WTC11 (cell line): ENCODE measurements around the gene ATP5IF1. TPM values are rescaled to one million over a fixed set of nuclear protein-coding genes. Genes with fewer than 3 reads are reported as not detected.
A peak's percentile ranks its signal among the peaks of the same experiment; 100 is the strongest.

Source experiments
- ATF1 ChIP-seq: sonication (generic); formaldehyde crosslinking; IDR thresholded peaks from 2 replicates; pipeline ENCODE4 v1.8.1; 2023; ENCODE audit warnings: mild to moderate bottlenecking, moderate library complexity, missing genetic modification reagents
- ATF6 ChIP-seq: sonication (generic); formaldehyde crosslinking; IDR thresholded peaks from 2 replicates; pipeline ENCODE4 v1.8.1; 2023; ENCODE audit warnings: mild to moderate bottlenecking, missing genetic modification reagents
- CBFB ChIP-seq: sonication (generic); formaldehyde crosslinking; IDR thresholded peaks from 2 replicates; pipeline ENCODE4 v1.8.1; 2022; ENCODE audit warnings: mild to moderate bottlenecking, low read depth, missing genetic modification reagents
- E2F1 ChIP-seq: sonication (generic); formaldehyde crosslinking; IDR thresholded peaks from 2 replicates; pipeline ENCODE4 v1.8.0; 2022; ENCODE audit warnings: mild to moderate bottlenecking, missing genetic modification reagents
- E2F5 ChIP-seq: sonication (generic); formaldehyde crosslinking; IDR thresholded peaks from 2 replicates; pipeline ENCODE4 v1.8.1; 2022; ENCODE audit warnings: mild to moderate bottlenecking, moderate library complexity, missing genetic modification reagents
- ELF4 ChIP-seq: sonication (generic); formaldehyde crosslinking; IDR thresholded peaks from 2 replicates; pipeline ENCODE4 v1.8.1; 2022; ENCODE audit warnings: low read depth, mild to moderate bottlenecking, moderate library complexity, missing genetic modification reagents
- GABPB1 ChIP-seq: sonication (generic); formaldehyde crosslinking; IDR thresholded peaks from 2 replicates; pipeline ENCODE4 v1.8.1; 2023; ENCODE audit warnings: mild to moderate bottlenecking, missing genetic modification reagents
- IRF2 ChIP-seq: sonication (generic); formaldehyde crosslinking; IDR thresholded peaks from 2 replicates; pipeline ENCODE4 v1.8.0; 2022; ENCODE audit warnings: low read depth, missing genetic modification reagents, borderline replicate concordance
- MAX ChIP-seq: sonication (generic); formaldehyde crosslinking; IDR thresholded peaks from 2 replicates; pipeline ENCODE4 v1.8.0; 2022; ENCODE audit warnings: mild to moderate bottlenecking, missing genetic modification reagents
- NFATC4 ChIP-seq: fragments of 250-450 bp; sonication (Bioruptor Pico); IDR thresholded peaks from 2 replicates; pipeline ENCODE4 v1.9.0; 2021; ENCODE audit warnings: mild to moderate bottlenecking
- NFE2L1 ChIP-seq: sonication (generic); formaldehyde crosslinking; IDR thresholded peaks from 2 replicates; pipeline ENCODE4 v1.8.1; 2023; ENCODE audit warnings: missing genetic modification reagents
- NFYB ChIP-seq: sonication (generic); formaldehyde crosslinking; conservative IDR thresholded peaks from 2 replicates; pipeline ENCODE4 v1.8.0; 2022; ENCODE audit warnings: low read depth, missing genetic modification reagents
- SP1 ChIP-seq: sonication (generic); formaldehyde crosslinking; conservative IDR thresholded peaks from 2 replicates; pipeline ENCODE4 v1.8.1; 2022; ENCODE audit warnings: missing genetic modification reagents
- TEAD1 ChIP-seq: sonication (generic); formaldehyde crosslinking; IDR thresholded peaks from 2 replicates; pipeline ENCODE4 v1.8.0; 2022; ENCODE audit warnings: mild to moderate bottlenecking, missing genetic modification reagents
- TEAD4 ChIP-seq: sonication (generic); formaldehyde crosslinking; IDR thresholded peaks from 2 replicates; pipeline ENCODE4 v1.8.0; 2022; ENCODE audit warnings: mild to moderate bottlenecking, missing genetic modification reagents
- ZNF671 ChIP-seq: fragments of 250-450 bp; sonication (Bioruptor Pico); IDR thresholded peaks from 2 replicates; pipeline ENCODE4 v1.8.0; 2021; ENCODE audit warnings: mild to moderate bottlenecking
- total RNA-seq: library from RNA; stranded (reverse); gene quantifications from 3 replicates; pipeline ENCODE4 v1.2.3, GENCODE V29; 2021
- TF ChIP-seq, protein P1 (sequence below): sonication (generic); formaldehyde crosslinking; IDR thresholded peaks from 2 replicates; pipeline ENCODE4 v1.8.1; 2023; ENCODE audit warnings: mild to moderate bottlenecking, moderate library complexity, missing genetic modification reagents
- TF ChIP-seq, protein P2 (sequence below): sonication (generic); formaldehyde crosslinking; IDR thresholded peaks from 2 replicates; pipeline ENCODE4 v1.8.0; 2022; ENCODE audit warnings: mild to moderate bottlenecking, missing genetic modification reagents
- TF ChIP-seq, protein P3 (sequence below): sonication (generic); formaldehyde crosslinking; IDR thresholded peaks from 2 replicates; pipeline ENCODE4 v1.8.1; 2023; ENCODE audit warnings: mild to moderate bottlenecking, missing genetic modification reagents
- TF ChIP-seq, protein P4 (sequence below): sonication (generic); formaldehyde crosslinking; IDR thresholded peaks from 2 replicates; pipeline ENCODE4 v1.8.1; 2022; ENCODE audit warnings: mild to moderate bottlenecking, missing genetic modification reagents, moderate library complexity, borderline replicate concordance
- TF ChIP-seq, protein P5 (sequence below): sonication (generic); formaldehyde crosslinking; IDR thresholded peaks from 2 replicates; pipeline ENCODE4 v1.8.1; 2022; ENCODE audit warnings: low read depth, mild to moderate bottlenecking, moderate library complexity, missing genetic modification reagents, borderline replicate concordance
- TF ChIP-seq, protein P6 (sequence below): sonication (generic); formaldehyde crosslinking; IDR thresholded peaks from 2 replicates; pipeline ENCODE4 v1.8.1; 2022; ENCODE audit warnings: missing genetic modification reagents, borderline replicate concordance

ATP5IF1 gene
- total RNA-seq, 1 experiment from 2014 or later = 201 TPM

DNA sequence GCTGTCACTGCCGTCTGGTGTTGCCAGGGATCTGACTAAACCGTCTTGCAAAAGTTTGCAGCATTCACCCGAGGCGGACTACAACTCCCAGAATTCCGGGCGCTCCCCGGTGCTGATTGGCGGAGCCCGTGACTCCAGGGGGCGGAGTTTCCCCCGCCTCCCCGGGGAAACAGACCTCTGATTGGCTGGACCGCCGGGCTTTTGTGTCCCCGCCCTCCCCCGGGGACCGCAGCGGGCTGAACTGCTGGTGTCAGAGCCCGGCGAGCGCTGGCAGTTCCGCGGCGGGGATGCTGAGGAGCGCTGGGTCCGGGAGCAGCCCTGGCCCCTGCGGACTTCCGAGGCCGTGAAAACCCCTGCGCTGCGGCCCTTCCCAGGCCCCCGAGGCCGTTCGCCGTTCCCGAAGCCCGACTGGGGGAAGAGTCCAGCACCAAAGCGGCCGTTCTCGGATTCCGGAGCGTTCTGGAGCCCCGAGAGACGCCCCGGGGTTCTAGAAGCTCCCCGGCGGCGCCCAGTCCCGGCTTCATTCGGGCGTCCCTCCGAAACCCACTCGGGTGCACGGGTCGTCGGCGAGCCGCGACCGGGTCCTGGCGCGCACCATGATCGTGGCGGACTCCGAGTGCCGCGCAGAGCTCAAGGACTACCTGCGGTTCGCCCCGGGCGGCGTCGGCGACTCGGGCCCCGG lies 23.5 kb downstream of the ATP5IF1 start, which contains the start of gene SESN2 (continued):
- TF ChIP-seq, protein P1, sequence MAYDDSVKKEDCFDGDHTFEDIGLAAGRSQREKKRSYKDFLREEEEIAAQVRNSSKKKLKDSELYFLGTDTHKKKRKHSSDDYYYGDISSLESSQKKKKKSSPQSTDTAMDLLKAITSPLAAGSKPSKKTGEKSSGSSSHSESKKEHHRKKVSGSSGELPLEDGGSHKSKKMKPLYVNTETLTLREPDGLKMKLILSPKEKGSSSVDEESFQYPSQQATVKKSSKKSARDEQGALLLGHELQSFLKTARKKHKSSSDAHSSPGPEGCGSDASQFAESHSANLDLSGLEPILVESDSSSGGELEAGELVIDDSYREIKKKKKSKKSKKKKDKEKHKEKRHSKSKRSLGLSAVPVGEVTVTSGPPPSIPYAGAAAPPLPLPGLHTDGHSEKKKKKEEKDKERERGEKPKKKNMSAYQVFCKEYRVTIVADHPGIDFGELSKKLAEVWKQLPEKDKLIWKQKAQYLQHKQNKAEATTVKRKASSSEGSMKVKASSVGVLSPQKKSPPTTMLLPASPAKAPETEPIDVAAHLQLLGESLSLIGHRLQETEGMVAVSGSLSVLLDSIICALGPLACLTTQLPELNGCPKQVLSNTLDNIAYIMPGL (CRISPR knock-in tag) = peak; percentile 16; the same call in 1 of the 2 replicates
- TF ChIP-seq SP1 = peak; percentile 80
- peak; percentile 68 for TF ChIP-seq NFYB (CRISPR knock-in tag)
- TF ChIP-seq ATF1 (CRISPR knock-in tag) = no peak
- TF ChIP-seq TEAD4 (CRISPR knock-in tag) = peak; percentile 50
- 0 out of 2 replicates have a peak, but pooled peaks have one; percentile 28 for TF ChIP-seq ELF4
- TF ChIP-seq, protein P2, sequence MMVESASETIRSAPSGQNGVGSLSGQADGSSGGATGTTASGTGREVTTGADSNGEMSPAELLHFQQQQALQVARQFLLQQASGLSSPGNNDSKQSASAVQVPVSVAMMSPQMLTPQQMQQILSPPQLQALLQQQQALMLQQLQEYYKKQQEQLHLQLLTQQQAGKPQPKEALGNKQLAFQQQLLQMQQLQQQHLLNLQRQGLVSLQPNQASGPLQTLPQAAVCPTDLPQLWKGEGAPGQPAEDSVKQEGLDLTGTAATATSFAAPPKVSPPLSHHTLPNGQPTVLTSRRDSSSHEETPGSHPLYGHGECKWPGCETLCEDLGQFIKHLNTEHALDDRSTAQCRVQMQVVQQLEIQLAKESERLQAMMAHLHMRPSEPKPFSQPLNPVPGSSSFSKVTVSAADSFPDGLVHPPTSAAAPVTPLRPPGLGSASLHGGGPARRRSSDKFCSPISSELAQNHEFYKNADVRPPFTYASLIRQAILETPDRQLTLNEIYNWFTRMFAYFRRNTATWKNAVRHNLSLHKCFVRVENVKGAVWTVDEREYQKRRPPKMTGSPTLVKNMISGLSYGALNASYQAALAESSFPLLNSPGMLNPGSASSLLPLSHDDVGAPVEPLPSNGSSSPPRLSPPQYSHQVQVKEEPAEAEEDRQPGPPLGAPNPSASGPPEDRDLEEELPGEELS (CRISPR knock-in tag) = 0 out of 2 replicates have a peak, but pooled peaks have one; percentile 37
- peak; percentile 98 for TF ChIP-seq GABPB1 (CRISPR knock-in tag)
- TF ChIP-seq, protein P3, sequence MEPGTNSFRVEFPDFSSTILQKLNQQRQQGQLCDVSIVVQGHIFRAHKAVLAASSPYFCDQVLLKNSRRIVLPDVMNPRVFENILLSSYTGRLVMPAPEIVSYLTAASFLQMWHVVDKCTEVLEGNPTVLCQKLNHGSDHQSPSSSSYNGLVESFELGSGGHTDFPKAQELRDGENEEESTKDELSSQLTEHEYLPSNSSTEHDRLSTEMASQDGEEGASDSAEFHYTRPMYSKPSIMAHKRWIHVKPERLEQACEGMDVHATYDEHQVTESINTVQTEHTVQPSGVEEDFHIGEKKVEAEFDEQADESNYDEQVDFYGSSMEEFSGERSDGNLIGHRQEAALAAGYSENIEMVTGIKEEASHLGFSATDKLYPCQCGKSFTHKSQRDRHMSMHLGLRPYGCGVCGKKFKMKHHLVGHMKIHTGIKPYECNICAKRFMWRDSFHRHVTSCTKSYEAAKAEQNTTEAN (CRISPR knock-in tag) = 0 out of 2 replicates have a peak, but pooled peaks have one; percentile 64
- TF ChIP-seq E2F1 (CRISPR knock-in tag) = no peak
- peak; percentile 32; the same call in 1 of the 2 replicates for TF ChIP-seq E2F5 (CRISPR knock-in tag)
- 0 out of 2 replicates have a peak, but pooled peaks have one; percentile 26 for TF ChIP-seq ZNF671 (CRISPR knock-in tag)
- no peak for TF ChIP-seq CBFB
- peak; percentile 80; the same call in 1 of the 2 replicates for TF ChIP-seq IRF2 (CRISPR knock-in tag)
- TF ChIP-seq, protein P4, sequence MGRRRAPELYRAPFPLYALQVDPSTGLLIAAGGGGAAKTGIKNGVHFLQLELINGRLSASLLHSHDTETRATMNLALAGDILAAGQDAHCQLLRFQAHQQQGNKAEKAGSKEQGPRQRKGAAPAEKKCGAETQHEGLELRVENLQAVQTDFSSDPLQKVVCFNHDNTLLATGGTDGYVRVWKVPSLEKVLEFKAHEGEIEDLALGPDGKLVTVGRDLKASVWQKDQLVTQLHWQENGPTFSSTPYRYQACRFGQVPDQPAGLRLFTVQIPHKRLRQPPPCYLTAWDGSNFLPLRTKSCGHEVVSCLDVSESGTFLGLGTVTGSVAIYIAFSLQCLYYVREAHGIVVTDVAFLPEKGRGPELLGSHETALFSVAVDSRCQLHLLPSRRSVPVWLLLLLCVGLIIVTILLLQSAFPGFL (CRISPR knock-in tag) = 0 out of 2 replicates have a peak, but pooled peaks have one; percentile 20
- 0 out of 2 replicates have a peak, but pooled peaks have one; percentile 49 for TF ChIP-seq NFATC4
- peak; percentile 68 for TF ChIP-seq MAX (CRISPR knock-in tag)
- TF ChIP-seq TEAD1 = 0 out of 2 replicates have a peak, but pooled peaks have one; percentile 29
- no peak for TF ChIP-seq ATF6 (CRISPR knock-in tag)
- TF ChIP-seq, protein P5, sequence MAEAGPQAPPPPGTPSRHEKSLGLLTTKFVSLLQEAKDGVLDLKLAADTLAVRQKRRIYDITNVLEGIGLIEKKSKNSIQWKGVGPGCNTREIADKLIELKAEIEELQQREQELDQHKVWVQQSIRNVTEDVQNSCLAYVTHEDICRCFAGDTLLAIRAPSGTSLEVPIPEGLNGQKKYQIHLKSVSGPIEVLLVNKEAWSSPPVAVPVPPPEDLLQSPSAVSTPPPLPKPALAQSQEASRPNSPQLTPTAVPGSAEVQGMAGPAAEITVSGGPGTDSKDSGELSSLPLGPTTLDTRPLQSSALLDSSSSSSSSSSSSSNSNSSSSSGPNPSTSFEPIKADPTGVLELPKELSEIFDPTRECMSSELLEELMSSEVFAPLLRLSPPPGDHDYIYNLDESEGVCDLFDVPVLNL (CRISPR knock-in tag) = peak; percentile 86
- TF ChIP-seq NFE2L1 (CRISPR knock-in tag) = 0 out of 2 replicates have a peak, but pooled peaks have one; percentile 30
- TF ChIP-seq, protein P6, sequence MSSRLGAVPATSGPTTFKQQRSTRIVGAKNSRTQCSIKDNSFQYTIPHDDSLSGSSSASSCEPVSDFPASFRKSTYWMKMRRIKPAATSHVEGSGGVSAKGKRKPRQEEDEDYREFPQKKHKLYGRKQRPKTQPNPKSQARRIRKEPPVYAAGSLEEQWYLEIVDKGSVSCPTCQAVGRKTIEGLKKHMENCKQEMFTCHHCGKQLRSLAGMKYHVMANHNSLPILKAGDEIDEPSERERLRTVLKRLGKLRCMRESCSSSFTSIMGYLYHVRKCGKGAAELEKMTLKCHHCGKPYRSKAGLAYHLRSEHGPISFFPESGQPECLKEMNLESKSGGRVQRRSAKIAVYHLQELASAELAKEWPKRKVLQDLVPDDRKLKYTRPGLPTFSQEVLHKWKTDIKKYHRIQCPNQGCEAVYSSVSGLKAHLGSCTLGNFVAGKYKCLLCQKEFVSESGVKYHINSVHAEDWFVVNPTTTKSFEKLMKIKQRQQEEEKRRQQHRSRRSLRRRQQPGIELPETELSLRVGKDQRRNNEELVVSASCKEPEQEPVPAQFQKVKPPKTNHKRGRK (CRISPR knock-in tag) = 0 out of 2 replicates have a peak, but pooled peaks have one; percentile 20
